H1 (cell line): ENCODE results near the gene PTPRD. TPM values are rescaled to one million over a fixed set of nuclear protein-coding genes. Genes with fewer than 3 reads are reported as not detected.

Experiments
- CTBP2 ChIP-seq: IDR thresholded peaks from 2 replicates; pipeline ENCODE4 v1.7.0; 2011; ENCODE audit warnings: borderline replicate concordance, mild to moderate bottlenecking, moderate library complexity, mixed read lengths, low read length; ENCODE audit not compliant: insufficient read depth, insufficient read length
- YY1 ChIP-seq: IDR thresholded peaks from 2 replicates; pipeline ENCODE4 v1.6.1; 2011; ENCODE audit warnings: low read depth, mild to moderate bottlenecking, low read length
- polyA plus RNA-seq, 7 experiments: library from polyadenylated mRNA; depleted of rRNA in 3 of 7; stranded (reverse) in 5 of 7; unstranded in 2 of 7; fragments of >200 nt in 5 of 7; fragments of 200-250 nt in 2 of 7; gene quantifications; 1 replicate in 5 of 7; 2 replicates in 1 of 7; 4 replicates in 1 of 7; pipeline versions ENCODE4 v1.2.1 to v1.2.3, GENCODE V29; 2011 to 2013; ENCODE audit warnings: missing spikeins in 2 of 7, mixed read lengths in 2 of 7
- total RNA-seq: library from RNA; stranded (reverse); fragmentation: NEBNext Ultra II Directional; extraction: Animal tissue kit (Norgen Biotek cat#: 25700); gene quantifications from 2 replicates; pipeline ENCODE4 v1.2.1, GENCODE V29; 2021
- TF ChIP-seq, protein P1 (sequence below): IDR thresholded peaks from 2 replicates; pipeline ENCODE4 v1.6.1; 2012; ENCODE audit warnings: inconsistent platforms
- TF ChIP-seq, protein P2 (sequence below), 3 experiments: IDR thresholded peaks; 1 replicate in 2 of 3; 2 replicates in 1 of 3; pipeline versions ENCODE4 v1.5.1 to v1.6.1; 2011; ENCODE audit warnings: low read length in 3 of 3, mild to moderate bottlenecking in 3 of 3, inconsistent platforms in 2 of 3, low read depth in 1 of 3, moderate library complexity in 1 of 3; ENCODE audit not compliant: insufficient read depth in 1 of 3; ENCODE audit errors: control extremely low read depth in 1 of 3

The PTPRD gene
- total and polyA plus RNA-seq, 2 of the 8 experiments (the other 6 are each of a cell fraction or from before 2014, with no cell fraction given), result 17.2 to 77.0 TPM

DNA sequence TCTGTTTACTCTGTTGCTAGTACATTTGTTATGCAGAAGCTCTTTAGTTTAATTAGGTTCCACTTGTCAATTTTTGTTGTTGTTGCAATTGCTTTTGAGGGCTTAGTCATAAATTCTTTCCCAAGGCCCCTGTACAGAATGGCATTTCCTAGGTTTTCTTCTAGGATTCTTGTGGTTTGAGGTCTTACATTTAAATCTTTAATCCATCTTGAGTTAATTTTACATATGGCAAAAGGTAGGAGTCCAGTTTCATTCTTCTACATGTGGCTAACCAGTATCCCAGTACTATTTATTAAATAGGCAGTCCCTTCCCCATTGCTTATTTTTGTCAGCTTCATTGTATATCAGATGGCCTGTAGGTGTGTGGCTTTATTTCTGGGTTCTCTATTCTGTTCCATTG is 792.4 kb downstream of the PTPRD start (continued):
- TF ChIP-seq CTBP2, result no peak
- TF ChIP-seq YY1, result no peak
- TF ChIP-seq, protein P1, sequence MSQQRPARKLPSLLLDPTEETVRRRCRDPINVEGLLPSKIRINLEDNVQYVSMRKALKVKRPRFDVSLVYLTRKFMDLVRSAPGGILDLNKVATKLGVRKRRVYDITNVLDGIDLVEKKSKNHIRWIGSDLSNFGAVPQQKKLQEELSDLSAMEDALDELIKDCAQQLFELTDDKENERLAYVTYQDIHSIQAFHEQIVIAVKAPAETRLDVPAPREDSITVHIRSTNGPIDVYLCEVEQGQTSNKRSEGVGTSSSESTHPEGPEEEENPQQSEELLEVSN, result no peak
- TF ChIP-seq, protein P2, sequence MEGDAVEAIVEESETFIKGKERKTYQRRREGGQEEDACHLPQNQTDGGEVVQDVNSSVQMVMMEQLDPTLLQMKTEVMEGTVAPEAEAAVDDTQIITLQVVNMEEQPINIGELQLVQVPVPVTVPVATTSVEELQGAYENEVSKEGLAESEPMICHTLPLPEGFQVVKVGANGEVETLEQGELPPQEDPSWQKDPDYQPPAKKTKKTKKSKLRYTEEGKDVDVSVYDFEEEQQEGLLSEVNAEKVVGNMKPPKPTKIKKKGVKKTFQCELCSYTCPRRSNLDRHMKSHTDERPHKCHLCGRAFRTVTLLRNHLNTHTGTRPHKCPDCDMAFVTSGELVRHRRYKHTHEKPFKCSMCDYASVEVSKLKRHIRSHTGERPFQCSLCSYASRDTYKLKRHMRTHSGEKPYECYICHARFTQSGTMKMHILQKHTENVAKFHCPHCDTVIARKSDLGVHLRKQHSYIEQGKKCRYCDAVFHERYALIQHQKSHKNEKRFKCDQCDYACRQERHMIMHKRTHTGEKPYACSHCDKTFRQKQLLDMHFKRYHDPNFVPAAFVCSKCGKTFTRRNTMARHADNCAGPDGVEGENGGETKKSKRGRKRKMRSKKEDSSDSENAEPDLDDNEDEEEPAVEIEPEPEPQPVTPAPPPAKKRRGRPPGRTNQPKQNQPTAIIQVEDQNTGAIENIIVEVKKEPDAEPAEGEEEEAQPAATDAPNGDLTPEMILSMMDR (IDR thresholded peaks at IDR 0.05; ENCODE audit: control extremely low read depth in 1 of 3, insufficient read depth in 1 of 3, low read depth in 1 of 3, low read length in 3 of 3), result no peak
